ENCODE measurements around the gene DDX4.

Gene DDX4

DNA sequence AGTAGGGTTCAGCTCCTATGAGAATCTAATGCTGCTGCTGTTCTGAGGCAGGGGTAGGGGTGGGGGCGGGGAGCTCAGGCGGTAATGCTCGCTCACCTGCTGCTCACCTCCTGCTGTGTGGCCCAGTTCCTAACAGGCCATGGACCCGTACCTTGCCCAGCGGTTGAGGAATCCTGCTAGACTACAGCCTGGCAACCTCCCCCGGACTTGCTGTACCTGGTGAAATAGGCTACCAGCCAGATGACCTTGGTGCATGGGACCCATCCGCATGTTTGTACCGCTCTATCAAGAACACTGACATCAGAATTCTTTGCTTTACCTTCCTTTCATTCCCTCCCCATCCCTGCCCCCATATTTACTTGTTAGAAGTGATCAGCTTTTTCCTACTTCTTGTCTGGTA is 128.6 kb downstream of the DDX4 start:
- no peak for DNase-seq (ENCODE audit: low spot score)
